Colonic mucosa (tissue), 4 donors: ENCODE measurements around the gene HAUS7. TPM values are rescaled to one million over a fixed set of nuclear protein-coding genes. Genes with fewer than 3 reads are reported as not detected.

Source experiments
- DNase-seq: peaks from one replicate; pipeline ENCODE4 v3.0.0-alpha.2; 2020
- H3K27ac ChIP-seq: fragments of 200-600 bp; one replicate; pipeline ENCODE4 v1.8.0; 2021
- H3K27me3 ChIP-seq: fragments of 200-600 bp; one replicate; pipeline ENCODE4 v1.8.0; 2021
- H3K36me3 ChIP-seq: fragments of 200-600 bp; one replicate; pipeline ENCODE4 v1.8.0; 2021
- H3K4me1 ChIP-seq: fragments of 200-600 bp; one replicate; pipeline ENCODE4 v1.8.0; 2021; ENCODE audit warnings: mild to moderate bottlenecking
- H3K4me3 ChIP-seq: fragments of 200-600 bp; one replicate; pipeline ENCODE4 v1.8.0; 2021
- H3K9ac ChIP-seq, 2 donors: one replicate each; pipeline ENCODE4 v1.7.0; 2013; ENCODE audit warnings: control low read depth in 2 of 2, low read depth in 2 of 2, low read length in 2 of 2
- H3K9me3 ChIP-seq: fragments of 200-600 bp; one replicate; pipeline ENCODE4 v1.8.0; 2021
- intact Hi-C: fragments of 100-400 bp; cut with DNase I; formaldehyde crosslinking; loops from one replicate; pipeline ENCODE4 v1.14.1; 2022
- total RNA-seq, 2 donors: library from RNA; stranded (reverse); fragmentation: NEBNext Ultra II Directional in 1 of 2; extraction: Animal tissue kit (Norgen Biotek cat#: 25700) in 1 of 2; gene quantifications; one replicate each; pipeline ENCODE4 v1.2.1, GENCODE V29; 2021
- TF ChIP-seq, protein P1 (sequence below): fragments of 200-600 bp; IDR thresholded peaks from one replicate; pipeline ENCODE4 v1.8.0; 2022; ENCODE audit warnings: antibody characterized with exemption, mild to moderate bottlenecking
- donor health status: healthy.
- donor health status: DM: no; HTN: no; CAD: no.
- donor health status: DM: no; HTN: no; CAD: no.

Gene HAUS7
- total RNA-seq, 2 donors from 2014 or later = 18.9 to 47.8 TPM

DNA sequence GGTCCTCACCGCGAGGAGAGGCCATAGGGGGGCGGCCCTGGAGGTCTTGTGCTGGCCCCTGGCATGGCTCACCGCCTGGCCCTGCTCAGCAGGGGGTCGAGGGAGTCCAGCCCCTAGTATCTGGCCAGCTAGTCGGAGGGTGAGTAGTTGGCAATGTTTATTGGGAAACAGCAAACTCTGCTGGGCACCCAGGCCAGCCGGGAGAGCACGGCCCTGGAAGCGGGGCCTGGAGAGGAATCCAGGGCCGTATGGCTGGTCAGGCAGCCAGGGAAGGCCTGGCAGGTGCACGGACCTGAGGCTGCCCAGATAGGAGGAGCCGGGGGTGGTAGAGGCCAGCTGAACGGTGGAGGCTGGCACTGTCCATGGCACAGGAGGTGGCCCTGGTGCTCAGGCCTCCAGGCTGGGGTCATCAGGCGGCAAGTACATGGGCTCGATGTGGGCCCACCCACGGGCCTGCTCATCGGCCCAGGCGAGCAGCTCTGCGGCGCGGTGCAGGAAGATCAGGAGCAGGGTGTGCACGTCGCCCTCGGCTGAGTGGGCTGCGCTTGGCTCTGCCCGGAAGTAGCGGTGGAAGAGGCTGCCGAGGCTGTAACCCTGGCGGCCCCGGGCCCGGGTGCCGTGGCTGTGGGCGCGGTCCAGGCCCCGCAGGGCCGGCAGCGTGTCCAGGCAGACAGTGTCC, 25.9 kb downstream of the HAUS7 start:
- Histone ChIP-seq H3K27me3 (no peaks in the 10 kb centered on the region), H3K9me3 (no peaks in the 10 kb centered on the region), H3K4me1 (no peaks in the 10 kb centered on the region), H3K4me3 (no peak overlapping the region), H3K27ac (no peak overlapping the region), H3K9ac (no peak overlapping the region), H3K36me3 (no peaks in the 10 kb centered on the region)
- TF ChIP-seq, protein P1, sequence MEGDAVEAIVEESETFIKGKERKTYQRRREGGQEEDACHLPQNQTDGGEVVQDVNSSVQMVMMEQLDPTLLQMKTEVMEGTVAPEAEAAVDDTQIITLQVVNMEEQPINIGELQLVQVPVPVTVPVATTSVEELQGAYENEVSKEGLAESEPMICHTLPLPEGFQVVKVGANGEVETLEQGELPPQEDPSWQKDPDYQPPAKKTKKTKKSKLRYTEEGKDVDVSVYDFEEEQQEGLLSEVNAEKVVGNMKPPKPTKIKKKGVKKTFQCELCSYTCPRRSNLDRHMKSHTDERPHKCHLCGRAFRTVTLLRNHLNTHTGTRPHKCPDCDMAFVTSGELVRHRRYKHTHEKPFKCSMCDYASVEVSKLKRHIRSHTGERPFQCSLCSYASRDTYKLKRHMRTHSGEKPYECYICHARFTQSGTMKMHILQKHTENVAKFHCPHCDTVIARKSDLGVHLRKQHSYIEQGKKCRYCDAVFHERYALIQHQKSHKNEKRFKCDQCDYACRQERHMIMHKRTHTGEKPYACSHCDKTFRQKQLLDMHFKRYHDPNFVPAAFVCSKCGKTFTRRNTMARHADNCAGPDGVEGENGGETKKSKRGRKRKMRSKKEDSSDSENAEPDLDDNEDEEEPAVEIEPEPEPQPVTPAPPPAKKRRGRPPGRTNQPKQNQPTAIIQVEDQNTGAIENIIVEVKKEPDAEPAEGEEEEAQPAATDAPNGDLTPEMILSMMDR = no peak
- intact Hi-C loops = loop anchor here (5.0 kb wide), 1 partner anchor 417 kb away; no protein-coding TSS in a partner anchor
- DNase-seq = no peak

DNA sequence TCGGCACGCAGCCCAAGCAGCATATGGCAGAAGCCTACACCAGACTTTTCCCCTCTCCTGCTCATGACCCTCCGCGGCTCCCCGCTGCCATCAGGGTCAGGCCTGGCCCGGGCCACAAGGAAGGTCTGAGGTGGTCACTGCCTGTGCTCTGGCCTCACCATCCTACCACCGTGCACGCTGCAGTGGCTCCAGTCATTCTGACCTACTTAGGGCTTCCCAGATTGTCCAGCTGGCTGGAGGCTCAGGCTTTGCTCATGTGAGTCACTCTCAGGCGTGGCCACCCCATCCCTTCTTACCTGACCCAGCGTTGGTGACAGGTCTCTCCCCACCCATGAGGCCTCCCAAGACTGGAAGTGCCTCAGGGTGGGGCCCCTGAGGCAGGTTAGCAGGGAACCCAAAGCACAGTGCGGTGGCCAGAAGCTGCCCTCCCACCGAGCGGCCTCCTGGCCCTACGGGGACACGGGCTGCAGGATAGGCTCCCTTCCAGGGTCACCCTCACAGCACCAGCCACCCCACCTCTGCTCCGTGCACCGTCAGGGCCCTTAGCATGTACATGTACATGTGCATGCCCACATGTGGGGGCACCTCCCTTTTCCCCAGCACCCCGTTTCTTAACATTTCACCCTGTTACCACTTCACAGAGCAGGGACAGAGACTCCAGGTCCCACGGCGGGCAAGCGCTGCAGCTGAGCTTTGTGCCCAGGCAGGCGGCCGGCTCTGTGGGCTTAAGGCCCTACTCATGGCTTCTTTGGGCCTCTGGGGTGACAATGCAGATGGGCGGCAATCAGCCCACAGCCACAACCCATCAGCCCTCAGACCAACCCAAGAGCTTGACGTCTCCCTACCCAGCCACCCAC, 26.7 kb downstream of the HAUS7 start:
- Histone ChIP-seq H3K9ac (no peak overlapping the region), H3K9me3 (no peaks in the 10 kb centered on the region), H3K27ac (no peak overlapping the region), H3K36me3 (no peaks in the 10 kb centered on the region), H3K27me3 (no peaks in the 10 kb centered on the region), H3K4me1 (no peaks in the 10 kb centered on the region), H3K4me3 (no peak overlapping the region)
- TF ChIP-seq, protein P1 = no peak
- DNase-seq = no peak
- intact Hi-C loops = loop anchor here (5.0 kb wide), 1 partner anchor 416 kb away; no protein-coding TSS in a partner anchor

DNA sequence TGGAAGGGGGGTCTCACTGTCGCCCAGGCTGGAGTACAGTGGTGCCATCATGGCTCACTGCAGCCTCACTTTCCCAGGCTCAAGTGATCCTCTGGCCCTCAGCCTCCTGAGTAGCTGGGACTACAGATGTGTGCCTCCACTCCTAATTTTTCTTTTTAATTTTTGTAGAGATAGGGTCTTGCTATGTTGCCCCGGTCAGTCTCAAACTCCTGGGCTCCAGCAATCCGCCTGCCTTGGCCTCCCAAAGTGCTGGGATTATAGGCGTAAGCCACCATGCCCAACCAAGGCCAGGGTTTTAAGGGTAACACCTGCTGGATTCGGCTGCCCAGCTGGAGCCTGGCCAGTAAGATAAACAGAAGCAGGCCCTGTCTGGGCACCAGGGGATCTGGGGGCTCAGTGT, 27.9 kb downstream of the HAUS7 start:
- TF ChIP-seq, protein P1 = no peak
- intact Hi-C loops = loop anchor here (5.0 kb wide), 1 partner anchor 415 kb away; no protein-coding TSS in a partner anchor
- H3K9me3 ChIP-seq = no peaks in the 10 kb centered on the region

GRCh38 chrX:153441981-153442380, 28.4 kb downstream of the HAUS7 start:
- no peaks in the 10 kb centered on the region for H3K9me3 ChIP-seq
- no peak overlapping the region for H3K9ac ChIP-seq
- H3K4me1 ChIP-seq = no peaks in the 10 kb centered on the region
- DNase-seq = no peak
- H3K27me3 ChIP-seq = no peaks in the 10 kb centered on the region
- intact Hi-C loops = loop anchor here (5.0 kb wide), 1 partner anchor 415 kb away; no protein-coding TSS in a partner anchor
- TF ChIP-seq, protein P1 = no peak
- no peaks in the 10 kb centered on the region for H3K36me3 ChIP-seq
- no peak overlapping the region for H3K4me3 ChIP-seq
- H3K27ac ChIP-seq = no peak overlapping the region

More for the DNA sequence above, 27.9 kb downstream of the HAUS7 start:
- Histone ChIP-seq H3K36me3 (no peaks in the 10 kb centered on the region), H3K27me3 (no peaks in the 10 kb centered on the region), H3K4me1 (no peaks in the 10 kb centered on the region), H3K4me3 (no peak overlapping the region), H3K27ac (no peak overlapping the region), H3K9ac (no peak overlapping the region)
- DNase-seq = no peak

DNA sequence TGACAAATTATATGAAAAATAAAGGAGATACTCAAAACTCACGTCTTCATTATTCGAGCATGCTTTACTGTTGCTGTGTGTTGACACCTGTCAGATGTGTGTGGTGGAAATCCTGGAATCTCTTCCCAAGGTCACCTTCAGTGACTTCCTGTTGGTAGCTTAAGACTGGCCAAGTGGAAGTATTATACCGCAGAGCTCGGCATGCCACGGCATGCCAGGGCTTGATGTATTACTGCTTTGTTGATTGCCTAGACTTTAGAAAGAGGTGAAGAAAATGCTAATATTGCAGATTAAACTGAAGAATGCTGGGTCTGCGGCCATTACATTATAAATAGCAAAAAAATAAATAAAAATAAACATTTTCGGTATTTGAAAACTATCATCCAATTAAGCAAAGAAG, 29.1 kb downstream of the HAUS7 start:
- DNase-seq = no peak
- Histone ChIP-seq H3K27me3 (no peaks in the 10 kb centered on the region), H3K36me3 (no peaks in the 10 kb centered on the region), H3K9me3 (no peaks in the 10 kb centered on the region), H3K4me1 (no peaks in the 10 kb centered on the region), H3K4me3 (no peak overlapping the region), H3K9ac (no peak overlapping the region), H3K27ac (no peak overlapping the region)
- TF ChIP-seq, protein P1 = no peak
- intact Hi-C loops = loop anchor here (5.0 kb wide), 1 partner anchor 414 kb away; no protein-coding TSS in a partner anchor
